Measurements from ENCODE around the gene CALM3.

Gene CALM3

DNA sequence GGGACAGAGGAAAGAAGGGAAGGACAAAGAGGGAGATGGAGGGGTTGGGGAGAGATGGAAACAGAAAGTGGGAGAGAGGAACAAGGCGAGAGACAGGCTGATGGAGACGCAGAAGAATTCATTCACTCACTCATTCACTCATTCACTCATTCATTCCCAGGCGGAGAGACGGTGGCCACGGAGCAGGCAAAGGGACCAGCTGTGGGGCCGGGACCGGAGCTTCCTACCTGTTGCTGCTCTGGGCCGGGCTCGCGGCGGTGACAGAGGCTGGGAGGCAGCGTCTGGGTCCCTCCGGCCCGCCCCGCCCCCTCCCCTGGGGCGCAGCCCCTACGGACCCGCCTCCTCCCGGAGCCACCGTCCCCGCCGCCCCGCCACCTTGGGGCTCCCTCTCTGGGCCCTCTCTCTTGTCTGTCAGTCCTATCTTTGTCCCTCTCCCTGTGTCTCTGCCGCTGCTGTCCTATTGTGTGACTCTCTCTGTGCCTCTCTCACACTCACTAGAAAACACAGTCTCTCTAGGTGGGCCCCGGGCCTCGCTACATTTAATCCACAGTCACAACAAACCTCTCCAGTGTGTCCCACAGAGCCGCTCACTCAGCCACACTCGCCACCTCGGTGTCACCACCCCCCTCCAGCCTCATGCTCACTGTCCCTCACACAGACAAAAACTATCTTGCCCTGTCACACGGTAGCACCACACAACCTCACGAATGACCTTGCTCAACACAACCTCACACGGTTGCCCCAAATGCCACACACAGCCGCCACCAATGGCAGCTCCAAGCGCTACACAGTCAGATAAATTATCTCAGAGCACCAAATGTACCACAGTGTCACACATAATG, 35.0 kb downstream of the CALM3 start, which contains the start of gene GNG8:
Gene GNG8, minus strand, starts transcription at position 283 of the 842 bp plus-strand sequence. CDS start 1,520 bp downstream, outside the sequence.
- H3K36me3 Mint-ChIP-seq, result no peaks in the 10 kb centered on the region
- no peaks in the 10 kb centered on the region for H3K27me3 Mint-ChIP-seq
- H3K9me3 Mint-ChIP-seq, result no peaks in the 10 kb centered on the region
- H3K4me3 Mint-ChIP-seq, result peak within 1 kb of the TSS; percentile 56
- H3K27ac Mint-ChIP-seq, result peak within 1 kb of the TSS; percentile 52
- peaks cover 14% of the 10 kb centered on the region for H3K4me1 Mint-ChIP-seq

- Mint-ChIP-seq H3K4me1 (peaks cover 14% of the 10 kb centered on the region), H3K27me3 (no peaks in the 10 kb centered on the region), H3K27ac (no peak overlapping the region), H3K9me3 (no peaks in the 10 kb centered on the region), H3K4me3 (no peak overlapping the region), H3K36me3 (no peaks in the 10 kb centered on the region)
These were observed 36.1 kb downstream of the CALM3 start for GRCh38 chr19:46637224-46637623.

DNA sequence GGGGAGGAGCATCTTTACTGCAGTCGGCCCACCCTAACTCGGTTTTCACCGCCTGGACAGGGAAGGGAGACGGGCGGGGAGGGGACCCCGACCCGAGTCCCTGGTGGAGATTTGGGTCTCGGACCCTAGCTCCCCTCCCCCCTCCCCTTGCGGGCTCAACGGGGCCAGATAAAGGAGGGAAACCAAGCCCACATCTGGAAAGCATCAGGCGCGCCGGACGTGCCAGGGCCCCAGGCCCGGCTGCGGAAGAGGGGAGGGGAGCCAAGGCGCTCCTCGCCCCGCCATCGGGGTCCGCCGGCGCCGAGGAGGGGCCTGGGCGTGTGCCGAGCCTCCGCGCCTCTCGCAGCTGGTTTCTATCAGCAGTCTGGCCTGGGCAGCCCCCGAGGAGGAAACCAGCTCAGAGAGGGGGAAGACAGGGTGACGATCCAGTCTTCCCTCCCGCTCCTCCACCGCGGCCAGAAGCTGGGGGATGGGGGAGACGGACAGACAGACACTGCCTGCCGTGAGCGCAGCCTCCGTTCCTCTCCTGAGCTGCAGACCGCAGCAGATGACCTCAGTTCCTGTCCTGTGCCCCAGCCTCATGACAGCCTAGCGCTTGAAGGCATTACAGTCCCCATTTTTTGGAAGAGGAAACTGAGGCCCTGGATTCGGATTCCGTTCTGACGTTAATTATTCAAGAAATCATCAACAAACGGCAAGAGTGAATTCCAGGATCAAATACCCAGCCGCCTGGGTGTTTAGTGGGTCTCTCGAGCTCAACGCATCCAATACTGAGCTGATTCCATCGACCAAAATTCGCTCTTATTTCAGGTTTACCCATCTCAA, 38.4 kb downstream of the CALM3 start:
- Mint-ChIP-seq H3K36me3 (no peaks in the 10 kb centered on the region), H3K27ac (no peak overlapping the region), H3K4me1 (peaks cover 3% of the 10 kb centered on the region), H3K9me3 (no peaks in the 10 kb centered on the region), H3K4me3 (peak overlapping the region; percentile 45), H3K27me3 (no peaks in the 10 kb centered on the region)

GRCh38 chr19:46640656-46641055, 39.5 kb downstream of the CALM3 start:
- Mint-ChIP-seq H3K4me3 (peak overlapping the region; percentile 43), H3K4me1 (no peaks in the 10 kb centered on the region), H3K27ac (peak overlapping the region; percentile 44), H3K9me3 (no peaks in the 10 kb centered on the region), H3K36me3 (no peaks in the 10 kb centered on the region), H3K27me3 (peaks cover under 1% of the 10 kb centered on the region)

DNA sequence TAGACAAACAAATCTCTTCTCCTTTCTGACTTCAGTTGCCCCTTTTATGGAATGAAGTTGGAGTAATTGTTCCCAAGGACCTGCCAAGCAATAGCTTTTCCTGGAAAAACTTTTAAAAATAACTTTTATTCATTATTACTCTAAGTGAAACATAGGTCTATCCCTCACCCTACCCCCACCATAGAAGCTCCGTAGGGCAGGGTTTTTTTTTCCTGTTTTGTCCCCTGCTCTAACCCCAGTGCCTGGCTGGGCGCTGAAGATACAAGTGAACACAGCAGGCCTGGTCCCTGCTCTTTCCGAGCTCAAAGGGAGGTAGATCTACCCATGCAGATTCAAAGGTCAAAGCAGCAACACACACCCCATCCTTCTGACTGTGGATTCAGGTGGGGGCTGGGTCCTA, 43.6 kb downstream of the CALM3 start:
- Mint-ChIP-seq H3K27me3 (peaks cover 12% of the 10 kb centered on the region), H3K4me1 (peaks cover 9% of the 10 kb centered on the region), H3K27ac (no peak overlapping the region), H3K4me3 (no peak overlapping the region), H3K9me3 (no peaks in the 10 kb centered on the region), H3K36me3 (peaks cover 2% of the 10 kb centered on the region)

DNA sequence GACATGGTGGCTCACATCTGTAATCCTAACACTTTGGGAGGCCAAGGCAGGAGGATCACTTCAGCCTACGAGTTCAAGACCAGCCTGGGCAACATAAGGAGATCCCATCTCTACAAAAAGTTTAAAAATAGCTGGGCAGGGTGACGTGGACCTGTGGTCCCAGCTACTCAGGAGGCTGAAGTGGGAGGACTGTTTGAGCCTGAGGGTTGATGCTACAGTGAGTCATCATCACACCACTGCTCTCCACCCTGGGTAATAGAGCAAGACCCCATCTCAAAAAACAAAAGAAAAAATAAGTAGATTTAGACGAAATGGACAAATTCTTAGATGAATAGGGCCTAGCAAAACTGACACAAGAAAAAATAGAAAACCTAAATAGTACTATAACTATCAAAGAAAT, 45.3 kb downstream of the CALM3 start:
- peaks cover 4% of the 10 kb centered on the region for H3K36me3 Mint-ChIP-seq
- H3K27ac Mint-ChIP-seq, result peak overlapping the region; percentile 55
- peaks cover 21% of the 10 kb centered on the region for H3K27me3 Mint-ChIP-seq
- H3K4me1 Mint-ChIP-seq, result peaks cover 12% of the 10 kb centered on the region
- H3K9me3 Mint-ChIP-seq, result no peaks in the 10 kb centered on the region
- no peak overlapping the region for H3K4me3 Mint-ChIP-seq

- Mint-ChIP-seq H3K4me1 (peaks cover 12% of the 10 kb centered on the region), H3K27me3 (peaks cover 23% of the 10 kb centered on the region), H3K36me3 (peaks cover 4% of the 10 kb centered on the region), H3K4me3 (peak overlapping the region; percentile 58), H3K9me3 (no peaks in the 10 kb centered on the region), H3K27ac (peak overlapping the region; percentile 6)
These were observed 47.2 kb downstream of the CALM3 start for GRCh38 chr19:46648060-46648960.

DNA sequence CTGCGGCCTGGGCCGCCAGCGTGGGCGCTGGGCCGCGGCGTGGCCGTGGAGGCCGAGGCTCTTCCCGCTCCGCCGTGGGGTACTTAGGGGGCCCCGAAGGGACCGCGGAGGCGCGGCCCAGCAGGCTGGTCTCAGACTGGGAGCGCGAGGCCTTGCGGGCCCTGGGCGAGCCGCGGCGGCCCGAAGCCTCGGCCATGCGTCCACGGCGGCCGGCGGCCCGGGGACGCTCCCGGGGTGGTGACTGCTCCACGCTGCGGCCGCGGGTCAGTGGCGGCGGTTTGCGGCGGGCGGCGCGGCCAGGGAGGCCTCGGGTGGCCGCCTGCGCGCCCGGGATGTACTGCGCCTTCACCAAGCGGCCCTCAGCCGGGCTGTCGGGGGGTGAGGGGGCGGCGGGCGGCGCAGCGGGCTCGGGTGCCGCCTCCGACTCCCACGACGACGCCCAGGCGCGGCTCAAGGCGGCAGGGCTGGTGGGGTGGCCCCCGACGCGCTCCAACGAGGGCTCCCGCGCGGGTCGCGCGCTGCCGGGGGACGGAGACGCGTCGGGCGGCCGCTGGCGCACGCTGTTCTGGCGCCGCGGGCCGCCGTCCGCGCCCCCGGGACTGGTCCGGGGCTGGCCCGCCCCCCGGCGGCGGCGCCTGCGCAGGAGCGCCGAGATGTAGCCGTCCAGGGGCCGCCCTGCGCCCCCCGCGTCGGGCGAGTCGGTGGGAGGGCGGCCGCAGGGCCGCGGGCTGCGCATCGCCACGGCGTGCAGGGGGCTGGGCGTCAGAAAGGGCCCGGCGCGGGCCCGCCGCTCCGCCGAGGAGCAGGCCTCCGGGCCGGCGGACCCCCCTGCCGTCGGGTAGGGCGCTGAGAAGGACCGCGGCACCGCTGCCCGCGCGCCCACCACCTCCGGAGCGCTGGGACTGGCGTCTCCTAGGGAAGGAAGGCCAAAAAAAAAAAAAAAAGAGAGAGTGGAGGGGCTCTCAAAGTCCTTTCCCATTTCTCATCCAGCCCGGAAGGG, 48.1 kb downstream of the CALM3 start:
- H3K27ac Mint-ChIP-seq, result no peak overlapping the region
- H3K36me3 Mint-ChIP-seq, result peaks cover 4% of the 10 kb centered on the region
- H3K27me3 Mint-ChIP-seq, result peaks cover 26% of the 10 kb centered on the region
- no peaks in the 10 kb centered on the region for H3K9me3 Mint-ChIP-seq
- H3K4me3 Mint-ChIP-seq, result no peak overlapping the region
- H3K4me1 Mint-ChIP-seq, result peaks cover 12% of the 10 kb centered on the region

DNA sequence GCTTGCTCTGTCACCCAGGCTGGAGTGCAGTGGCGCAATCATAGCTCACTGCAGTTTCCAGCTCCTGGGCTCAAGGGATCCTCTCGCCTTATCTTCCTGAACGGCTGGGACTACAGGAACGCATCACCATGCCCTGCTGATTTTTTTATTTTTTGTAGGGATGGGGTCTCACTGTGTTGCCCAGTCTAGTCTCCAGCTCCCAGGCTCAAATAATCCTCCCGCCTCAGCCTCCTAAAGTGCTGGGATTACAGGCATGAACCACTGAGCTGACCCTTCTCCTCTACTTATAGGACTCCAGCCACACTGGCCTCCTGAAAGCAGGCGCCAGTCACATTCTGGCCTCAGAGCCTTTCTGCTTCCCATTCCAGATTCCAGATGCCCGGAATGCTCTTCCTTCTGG, 49.3 kb downstream of the CALM3 start:
- peaks cover 26% of the 10 kb centered on the region for H3K27me3 Mint-ChIP-seq
- H3K4me1 Mint-ChIP-seq, result peaks cover 12% of the 10 kb centered on the region
- H3K4me3 Mint-ChIP-seq, result peak overlapping the region; percentile 51
- no peaks in the 10 kb centered on the region for H3K9me3 Mint-ChIP-seq
- H3K36me3 Mint-ChIP-seq, result peaks cover 4% of the 10 kb centered on the region
- peak overlapping the region; percentile 76 for H3K27ac Mint-ChIP-seq

- peaks cover 19% of the 10 kb centered on the region for H3K27me3 Mint-ChIP-seq
- H3K36me3 Mint-ChIP-seq, result peaks cover 2% of the 10 kb centered on the region
- no peaks in the 10 kb centered on the region for H3K9me3 Mint-ChIP-seq
- no peak overlapping the region for H3K4me3 Mint-ChIP-seq
- peaks cover 10% of the 10 kb centered on the region for H3K4me1 Mint-ChIP-seq
- H3K27ac Mint-ChIP-seq, result no peak overlapping the region
These were observed 53.6 kb downstream of the CALM3 start for GRCh38 chr19:46654621-46655152.

DNA sequence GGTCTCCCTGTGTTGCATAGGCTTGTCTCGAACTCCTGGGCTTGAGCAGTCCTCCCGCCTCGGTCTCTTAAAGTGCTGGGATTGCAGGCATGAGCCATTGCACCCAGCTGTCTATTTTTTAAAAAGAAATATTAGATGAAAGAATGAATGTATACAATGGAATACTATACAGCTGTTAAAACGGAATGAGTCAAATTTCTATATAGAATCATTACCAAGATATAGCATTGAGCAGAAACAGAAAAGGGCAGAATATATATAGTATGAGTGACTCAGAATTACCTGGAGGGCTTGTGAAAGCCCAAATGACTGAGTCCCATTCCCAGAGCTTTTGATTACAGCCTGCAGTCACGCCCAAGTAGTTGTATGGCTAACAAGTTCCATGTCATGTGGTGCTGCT, 55.4 kb downstream of the CALM3 start:
- Mint-ChIP-seq H3K36me3 (no peaks in the 10 kb centered on the region), H3K27me3 (peaks cover 12% of the 10 kb centered on the region), H3K9me3 (no peaks in the 10 kb centered on the region), H3K27ac (no peak overlapping the region), H3K4me1 (peaks cover 10% of the 10 kb centered on the region), H3K4me3 (no peak overlapping the region)

GRCh38 chr19:46659151-46660007, 58.2 kb downstream of the CALM3 start:
- peak overlapping the region; percentile 81 for H3K4me3 Mint-ChIP-seq
- H3K9me3 Mint-ChIP-seq, result no peaks in the 10 kb centered on the region
- peak overlapping the region; percentile 46 for H3K27ac Mint-ChIP-seq
- peaks cover 7% of the 10 kb centered on the region for H3K27me3 Mint-ChIP-seq
- H3K4me1 Mint-ChIP-seq, result peaks cover 19% of the 10 kb centered on the region
- H3K36me3 Mint-ChIP-seq, result no peaks in the 10 kb centered on the region

- Mint-ChIP-seq H3K9me3 (no peaks in the 10 kb centered on the region), H3K27me3 (peaks cover 7% of the 10 kb centered on the region), H3K4me3 (peak overlapping the region; percentile 81), H3K27ac (peak overlapping the region; percentile 46), H3K4me1 (peaks cover 19% of the 10 kb centered on the region), H3K36me3 (no peaks in the 10 kb centered on the region)
These were observed 58.9 kb downstream of the CALM3 start for GRCh38 chr19:46660008-46660517.
